ENCODE measurements around the gene CDV3.
"Not testable (repeated sequence)": the region's sequence is repeated elsewhere in the genome, so short reads cannot be mapped to it uniquely, and the experiment has no call there.

Gene CDV3

GRCh38 chr3:133535971-133536881 is 37.3 kb upstream of the CDV3 start:
- DNase-seq (ENCODE audit: low read depth): peak; percentile 69
- TF ChIP-seq CTCF (conservative IDR thresholded peaks at IDR 0.05; ENCODE audit: low read depth, low read length): no peak
- no peak overlapping the region for H3K4me3 ChIP-seq (ENCODE audit: low read length)

GRCh38 chr3:133537131-133537530 is 36.4 kb upstream of the CDV3 start:
- DNase-seq (ENCODE audit: low read depth); H3K4me3 ChIP-seq (ENCODE audit: low read length): not testable (repeated sequence)

GRCh38 chr3:133538154-133538553 is 35.3 kb upstream of the CDV3 start:
- no peak for TF ChIP-seq CTCF (conservative IDR thresholded peaks at IDR 0.05; ENCODE audit: low read depth, low read length)
- no peak for DNase-seq (ENCODE audit: low read depth)
- H3K4me3 ChIP-seq (ENCODE audit: low read length): no peak overlapping the region

- no peak for DNase-seq (ENCODE audit: low read depth)
- no peak overlapping the region for H3K4me3 ChIP-seq (ENCODE audit: low read length)
- TF ChIP-seq CTCF (conservative IDR thresholded peaks at IDR 0.05; ENCODE audit: low read depth, low read length): no peak
Measured at GRCh38 chr3:133540896-133541674, 32.4 kb upstream of the CDV3 start.

DNA sequence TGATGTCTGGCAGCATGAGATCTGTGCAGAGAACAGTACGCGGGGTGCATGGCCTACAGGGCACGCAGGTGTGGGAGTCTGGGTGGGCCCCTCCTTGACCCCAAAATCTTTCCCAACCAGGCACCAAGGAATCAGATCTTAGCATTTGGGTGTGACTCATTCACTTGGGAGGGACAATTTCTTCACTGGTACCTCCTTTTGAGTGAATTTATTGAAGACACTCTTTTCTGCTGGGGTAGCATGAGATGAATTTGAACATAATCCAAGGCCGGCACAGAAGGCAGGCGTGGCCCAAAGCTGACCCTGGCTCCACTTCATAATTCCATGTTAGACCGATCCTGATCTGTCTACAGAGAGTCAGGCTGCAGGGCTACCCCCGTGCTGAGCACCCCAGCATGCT is 30.6 kb upstream of the CDV3 start:
- TF ChIP-seq CTCF (conservative IDR thresholded peaks at IDR 0.05; ENCODE audit: low read depth, low read length): no peak
- H3K4me3 ChIP-seq (ENCODE audit: low read length): no peak overlapping the region
- DNase-seq (ENCODE audit: low read depth): no peak

- DNase-seq (ENCODE audit: low read depth); H3K4me3 ChIP-seq (ENCODE audit: low read length): not testable (repeated sequence)
Measured at GRCh38 chr3:133544983-133545382, 28.5 kb upstream of the CDV3 start.

- no peak for TF ChIP-seq CTCF (conservative IDR thresholded peaks at IDR 0.05; ENCODE audit: low read depth, low read length)
- no peak overlapping the region for H3K4me3 ChIP-seq (ENCODE audit: low read length)
- no peak for DNase-seq (ENCODE audit: low read depth)
Measured at GRCh38 chr3:133547432-133548041, 25.9 kb upstream of the CDV3 start.

All from retinal pigment epithelial cell (primary cell).